Peyer's patch (tissue), 4 donors: ENCODE results near the gene PTCD2.

ENCODE experiments used
- POLR2A ChIP-seq, 2 donors: fragments of 450-650 bp; IDR thresholded peaks; one replicate each; pipeline ENCODE4 v1.5.1; 2017; ENCODE audit warnings: antibody characterized with exemption in 2 of 2, mild to moderate bottlenecking in 2 of 2, moderate library complexity in 2 of 2
- TF ChIP-seq, protein P1 (sequence below), 6 experiments: fragments of 450-650 bp in 4 of 6; fragments of 200-600 bp in 2 of 6; sonication (generic) in 1 of 6; IDR thresholded peaks; one replicate each; pipeline ENCODE4 v1.5.1; 2017 to 2019; ENCODE audit warnings: antibody characterized with exemption in 6 of 6, mild to moderate bottlenecking in 3 of 6, moderate library complexity in 1 of 6

DNA sequence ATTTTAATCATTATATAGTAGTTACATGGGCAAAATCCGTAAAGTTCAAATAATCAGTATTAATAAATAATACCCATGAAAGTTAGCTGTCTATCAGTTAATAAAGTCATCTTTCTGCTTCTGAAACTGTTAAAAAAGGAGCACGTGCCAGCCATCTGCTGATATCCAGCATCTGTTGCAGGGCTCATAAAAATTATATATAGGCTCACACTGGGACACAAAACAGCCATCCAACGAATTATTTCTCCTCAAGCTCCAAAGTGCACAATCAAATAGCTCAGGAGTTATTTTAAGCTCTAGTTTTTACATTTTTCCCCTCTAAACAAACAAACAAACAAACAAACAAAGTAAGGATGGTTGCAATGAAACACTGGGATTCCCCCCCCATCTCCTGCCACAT, 48.5 kb upstream of the PTCD2 start:
- TF ChIP-seq, protein P1, sequence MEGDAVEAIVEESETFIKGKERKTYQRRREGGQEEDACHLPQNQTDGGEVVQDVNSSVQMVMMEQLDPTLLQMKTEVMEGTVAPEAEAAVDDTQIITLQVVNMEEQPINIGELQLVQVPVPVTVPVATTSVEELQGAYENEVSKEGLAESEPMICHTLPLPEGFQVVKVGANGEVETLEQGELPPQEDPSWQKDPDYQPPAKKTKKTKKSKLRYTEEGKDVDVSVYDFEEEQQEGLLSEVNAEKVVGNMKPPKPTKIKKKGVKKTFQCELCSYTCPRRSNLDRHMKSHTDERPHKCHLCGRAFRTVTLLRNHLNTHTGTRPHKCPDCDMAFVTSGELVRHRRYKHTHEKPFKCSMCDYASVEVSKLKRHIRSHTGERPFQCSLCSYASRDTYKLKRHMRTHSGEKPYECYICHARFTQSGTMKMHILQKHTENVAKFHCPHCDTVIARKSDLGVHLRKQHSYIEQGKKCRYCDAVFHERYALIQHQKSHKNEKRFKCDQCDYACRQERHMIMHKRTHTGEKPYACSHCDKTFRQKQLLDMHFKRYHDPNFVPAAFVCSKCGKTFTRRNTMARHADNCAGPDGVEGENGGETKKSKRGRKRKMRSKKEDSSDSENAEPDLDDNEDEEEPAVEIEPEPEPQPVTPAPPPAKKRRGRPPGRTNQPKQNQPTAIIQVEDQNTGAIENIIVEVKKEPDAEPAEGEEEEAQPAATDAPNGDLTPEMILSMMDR (IDR thresholded peaks at IDR 0.05), result no peak
- TF ChIP-seq POLR2A (IDR thresholded peaks at IDR 0.05), result no peak
